Skin of body (tissue), 2 donors: Measurements from ENCODE around the gene LRP3. TPM values are rescaled to one million over a fixed set of nuclear protein-coding genes. Genes with fewer than 3 reads are reported as not detected.

Experiments
- DNase-seq: peaks from one replicate; lab custom pipeline; 2025; lab: John Stamatoyannopoulos, UW
- total RNA-seq: library from RNA; depleted of rRNA; stranded (reverse); fragments of >200 nt; gene quantifications from one replicate; pipeline ENCODE4 v1.2.3, GENCODE V29; 2014

LRP3 gene
- total RNA-seq, 1 donor from 2014 or later = 15.0 TPM

GRCh38 chr19:33235269-33235995 lies 41.3 kb downstream of the LRP3 start:
- DNase-seq = peak; percentile 18

- no peak for DNase-seq
These were observed 41.8 kb downstream of the LRP3 start for GRCh38 chr19:33235996-33236350.

- DNase-seq = no peak
These were observed 42.7 kb downstream of the LRP3 start for GRCh38 chr19:33236696-33237390.

DNA sequence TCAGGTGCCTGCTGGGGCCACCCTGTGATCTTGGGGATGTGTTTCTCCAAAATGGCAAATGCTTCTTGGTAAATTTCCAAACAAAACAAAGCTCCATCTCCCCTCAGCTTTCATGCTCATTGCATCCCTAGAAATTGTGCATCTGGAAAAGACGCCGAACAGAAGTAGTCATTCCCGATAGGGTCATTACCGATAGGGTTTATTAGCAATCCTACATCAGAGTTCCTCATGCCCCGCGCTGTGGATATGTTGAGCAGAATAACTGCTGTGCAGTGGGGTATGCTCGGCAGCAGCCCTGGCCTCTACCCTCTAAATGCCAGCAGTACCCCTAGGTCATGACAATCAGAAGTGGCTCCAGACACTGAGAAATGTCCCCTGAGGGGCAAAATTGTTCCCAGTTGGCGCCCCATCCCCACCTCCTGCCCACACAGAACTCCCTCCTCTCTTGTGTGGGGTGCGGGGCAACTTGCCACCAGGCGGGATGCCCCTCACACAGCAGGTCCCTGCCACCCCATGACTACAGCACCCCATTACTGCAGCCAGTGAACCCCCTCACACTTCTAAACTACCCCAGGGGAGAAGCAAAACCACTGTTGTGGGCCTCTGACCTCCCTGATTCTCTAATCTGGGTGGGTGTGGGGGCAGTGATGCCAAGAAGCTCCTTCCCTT lies 44.5 kb downstream of the LRP3 start:
- DNase-seq = no peak

- DNase-seq = no peak
These were observed 45.3 kb downstream of the LRP3 start for GRCh38 chr19:33239223-33239975.

- no peak for DNase-seq
These were observed 46.1 kb downstream of the LRP3 start for GRCh38 chr19:33240181-33240771.

- DNase-seq = no peak
These were observed 47.0 kb downstream of the LRP3 start for GRCh38 chr19:33241091-33241529.

DNA sequence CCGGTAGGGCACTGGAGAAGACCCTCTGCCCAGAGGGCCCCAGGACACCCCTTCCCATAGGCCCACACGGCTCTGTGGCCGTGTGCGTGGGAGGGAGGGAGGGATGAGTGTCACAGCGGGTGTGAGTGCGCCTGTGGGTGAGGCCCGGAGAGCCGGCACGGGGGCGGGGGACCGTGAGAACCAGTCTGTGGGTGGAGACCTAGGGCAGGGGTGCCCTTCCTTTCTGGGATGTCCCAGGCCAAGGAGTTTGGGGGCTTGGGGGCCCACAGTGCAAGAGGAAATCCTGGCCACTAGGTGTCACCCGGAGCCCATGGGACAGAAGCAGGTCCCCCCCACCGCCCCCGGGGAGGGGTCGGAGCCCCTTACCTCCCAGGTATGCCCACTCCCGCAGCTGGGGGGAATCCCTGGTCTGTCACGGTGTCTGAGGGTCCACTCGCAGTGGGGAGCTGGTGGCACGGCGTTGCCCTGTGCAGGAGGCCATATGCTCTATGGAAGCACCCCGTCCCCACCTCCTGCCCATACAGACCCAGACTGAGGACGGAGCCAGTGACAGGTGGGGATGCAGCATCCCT lies 47.5 kb downstream of the LRP3 start:
- no peak for DNase-seq

DNA sequence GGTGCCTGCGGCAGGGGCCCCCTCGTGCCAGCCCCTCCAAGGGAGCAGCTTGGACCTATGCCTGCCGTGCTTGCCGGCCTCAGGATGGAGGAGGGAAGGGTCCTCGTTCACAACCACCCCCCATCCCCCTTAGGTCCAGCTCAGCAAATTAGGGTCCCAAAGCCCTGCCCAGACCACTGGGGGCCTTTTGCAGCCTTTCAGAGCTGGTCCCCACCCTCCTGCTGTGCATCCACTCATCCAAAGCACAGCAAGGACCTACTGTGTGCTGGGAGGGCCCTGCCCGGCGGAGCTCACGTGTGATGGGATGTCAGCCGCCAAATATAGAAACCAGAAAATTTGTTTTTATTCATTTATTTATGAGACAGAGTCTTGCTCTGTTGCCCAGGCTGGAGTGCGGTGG lies 48.0 kb downstream of the LRP3 start:
- DNase-seq = no peak

GRCh38 chr19:33242911-33243310 lies 48.8 kb downstream of the LRP3 start:
- no peak for DNase-seq

GRCh38 chr19:33245948-33246708 lies 52.0 kb downstream of the LRP3 start:
- peak; percentile 25 for DNase-seq

DNA sequence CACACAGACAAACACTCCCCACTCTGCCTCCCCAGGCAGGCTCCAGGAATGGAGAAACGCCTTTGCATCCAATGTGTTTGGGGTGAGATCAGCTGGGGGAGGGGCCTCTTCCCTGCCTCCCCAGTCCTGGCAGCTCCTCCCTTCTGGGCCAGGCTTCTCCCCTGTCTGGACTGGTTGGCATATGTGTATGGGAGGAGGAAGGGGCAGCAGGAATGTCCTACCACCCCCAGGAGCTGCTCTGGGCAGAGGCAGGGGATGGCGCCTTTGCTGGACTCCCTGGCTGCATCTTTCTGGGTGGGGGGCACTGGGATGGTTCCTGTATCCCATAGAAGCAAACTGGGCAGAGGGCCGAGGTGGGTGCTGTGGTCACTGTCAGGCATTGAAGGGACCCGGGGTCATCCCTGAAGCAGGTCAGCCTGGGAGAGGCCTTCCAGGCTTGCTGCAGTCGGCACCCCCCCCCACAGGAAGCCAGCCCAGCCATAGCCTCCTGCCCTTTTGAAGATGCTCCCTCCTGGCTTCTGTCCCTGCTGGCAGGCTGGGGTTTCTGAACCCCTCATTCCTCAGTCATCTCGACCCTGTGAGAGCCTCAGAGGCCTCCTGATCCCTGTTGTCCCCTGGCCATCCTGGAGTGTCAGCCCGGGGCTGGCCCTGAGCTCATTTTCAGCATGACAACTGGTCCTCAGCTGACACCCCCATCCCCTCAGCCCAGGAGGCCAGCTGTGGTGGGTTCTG lies 52.7 kb downstream of the LRP3 start:
- DNase-seq = no peak

DNA sequence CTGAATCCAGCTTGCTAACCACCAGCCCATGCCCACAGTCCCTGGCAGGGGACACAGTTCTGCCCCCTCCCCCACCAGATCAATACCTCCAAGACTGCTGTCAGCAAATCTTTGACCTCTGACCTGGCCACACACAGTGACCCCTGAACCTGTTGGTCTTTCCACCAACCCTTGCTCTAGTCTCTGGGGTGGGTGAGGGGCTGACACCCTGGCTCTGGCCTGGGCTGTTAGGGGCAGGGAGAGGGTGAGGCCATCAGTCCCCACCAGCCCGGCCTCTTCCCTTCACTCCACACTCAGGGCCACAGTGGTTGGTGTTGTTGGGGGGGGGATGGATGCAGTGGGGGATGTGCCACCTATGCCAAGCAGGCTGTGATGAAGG lies 53.3 kb downstream of the LRP3 start:
- DNase-seq = no peak

DNA sequence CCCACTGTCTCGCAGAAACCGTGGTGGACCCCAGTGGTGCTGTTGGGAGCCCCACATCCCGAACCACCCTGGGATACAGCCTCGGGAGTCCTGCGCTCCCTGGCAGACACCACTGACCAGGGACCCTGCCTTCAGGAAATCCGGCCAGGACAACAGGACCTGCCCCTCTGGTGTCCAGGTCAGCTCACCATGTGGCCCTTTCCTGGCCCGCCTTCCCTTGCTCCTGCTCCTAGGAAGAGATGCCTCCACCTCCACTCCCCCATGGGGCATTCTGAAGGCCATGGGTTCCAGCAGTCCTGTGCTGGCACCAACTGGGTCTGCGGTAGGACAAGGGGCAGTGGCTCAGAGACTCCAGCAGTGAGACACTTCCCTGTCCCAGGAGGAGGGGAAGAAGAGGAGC lies 54.0 kb downstream of the LRP3 start:
- DNase-seq = no peak

DNA sequence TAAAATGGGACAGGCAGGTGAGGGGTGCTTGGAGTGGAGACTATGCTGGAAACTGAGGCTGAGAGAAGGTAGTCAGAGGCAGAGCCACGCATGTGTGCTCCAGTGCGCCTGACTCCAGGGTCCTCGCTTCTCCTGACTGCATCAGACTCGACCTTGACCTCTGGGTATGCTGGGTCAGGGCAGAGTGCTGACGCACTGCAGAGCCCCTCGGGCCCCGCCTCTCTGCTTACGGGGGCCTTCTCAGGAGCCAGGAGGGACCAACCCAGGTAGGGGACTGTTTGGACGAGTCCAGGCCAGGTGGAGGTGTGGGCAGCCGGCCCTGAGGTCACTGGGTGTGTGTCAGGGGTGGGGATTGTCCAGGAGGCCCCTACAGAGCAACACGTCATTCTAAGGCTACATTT lies 54.4 kb downstream of the LRP3 start:
- DNase-seq = no peak

DNA sequence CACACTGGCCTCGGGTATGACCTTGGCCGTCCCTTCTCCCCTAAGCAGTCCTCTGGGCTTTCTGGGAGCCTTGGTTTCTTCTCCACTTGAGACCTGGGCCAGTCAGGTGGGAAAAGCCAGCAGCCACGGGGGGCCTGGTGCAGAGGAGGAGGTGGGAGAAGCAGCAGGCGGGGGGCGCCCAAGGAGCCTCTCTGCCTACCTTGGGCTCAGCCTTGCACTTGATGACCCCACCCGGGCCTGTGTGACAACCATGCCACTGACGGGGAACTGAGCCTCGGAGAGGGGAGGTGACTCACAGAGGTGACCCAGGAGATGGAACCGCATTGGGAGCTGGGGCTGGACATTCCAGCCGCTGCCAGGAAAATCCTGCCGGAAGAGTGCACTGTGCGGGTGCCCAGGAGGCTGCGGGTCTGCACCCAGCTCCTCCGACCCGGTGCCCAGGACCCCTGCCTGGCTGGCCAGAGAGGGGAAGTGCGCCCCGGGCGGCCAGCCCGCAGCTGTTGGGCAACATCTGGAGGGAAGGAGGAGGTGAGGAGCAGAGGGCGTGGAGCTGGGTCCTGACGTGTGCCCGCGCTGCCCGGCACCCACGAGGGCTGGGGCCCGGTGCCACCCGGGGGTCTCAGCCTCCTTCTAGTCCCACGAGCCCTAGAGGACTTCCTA lies 55.0 kb downstream of the LRP3 start:
- DNase-seq = no peak

- DNase-seq = no peak
These were observed 55.7 kb downstream of the LRP3 start for GRCh38 chr19:33249740-33250366.

DNA sequence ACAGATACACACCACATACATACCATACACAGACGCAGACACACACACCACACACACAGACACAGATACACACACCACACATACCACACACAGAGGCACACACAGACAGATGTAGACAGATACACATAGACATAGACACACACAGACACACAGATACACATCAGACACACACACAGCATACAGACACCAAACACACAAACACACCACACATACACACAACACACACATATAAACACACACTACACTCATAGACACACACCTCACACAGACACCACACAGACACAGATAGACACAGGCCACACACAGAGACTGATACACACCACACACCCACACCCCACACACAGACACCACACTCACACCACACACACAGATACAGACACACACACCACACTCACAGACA lies 56.4 kb downstream of the LRP3 start:
- DNase-seq = no peak

- DNase-seq = no peak
These were observed 56.9 kb downstream of the LRP3 start for GRCh38 chr19:33251076-33251475.
